ENCODE measurements around the gene ORM2. TPM values are rescaled to one million over a fixed set of nuclear protein-coding genes. Genes with fewer than 3 reads are reported as not detected.

ORM2 gene
- total RNA-seq, 1 experiment from 2014 or later, result 0.59 TPM

GRCh38 chr9:114282104-114282485, 47.6 kb upstream of the ORM2 start:
- Histone ChIP-seq H3K9me2 (ENCODE audit: insufficient read depth) (no peaks in the 10 kb centered on the region), H2AFZ (ENCODE audit: low read depth, low read length, poor library complexity, severe bottlenecking) (no peak overlapping the region), H3K36me3 (ENCODE audit: control insufficient read depth in 1 of 2, insufficient read depth in 2 of 2, low read length in 2 of 2) (no peaks in the 10 kb centered on the region), H3K4me3 (replicated peaks in 1 of 2; ENCODE audit: low read depth in 1 of 2, low read length in 2 of 2) (no peak overlapping the region), H3K4me2 (ENCODE audit: low read length) (no peak overlapping the region), H4K20me1 (ENCODE audit: insufficient read depth) (no peaks in the 10 kb centered on the region), H3K27ac (ENCODE audit: low read depth, low read length) (no peak overlapping the region), H3K79me2 (ENCODE audit: insufficient read depth, low read length) (no peaks in the 10 kb centered on the region), H3K27me3 (ENCODE audit: insufficient read depth, low read length) (no peaks in the 10 kb centered on the region), H3K4me1 (ENCODE audit: control insufficient read depth in 1 of 2, insufficient read depth in 2 of 2, low read length in 2 of 2) (peaks cover 19 to 29% of the 10 kb centered on the region in 2 experiments), H3K9ac (ENCODE audit: low read length) (no peak overlapping the region), H3K9me3 (ENCODE audit: control insufficient read depth in 1 of 2, insufficient read depth in 1 of 2, low read depth in 1 of 2, low read length in 2 of 2) (no peaks in the 10 kb centered on the region)
- TF ChIP-seq, protein P1, sequence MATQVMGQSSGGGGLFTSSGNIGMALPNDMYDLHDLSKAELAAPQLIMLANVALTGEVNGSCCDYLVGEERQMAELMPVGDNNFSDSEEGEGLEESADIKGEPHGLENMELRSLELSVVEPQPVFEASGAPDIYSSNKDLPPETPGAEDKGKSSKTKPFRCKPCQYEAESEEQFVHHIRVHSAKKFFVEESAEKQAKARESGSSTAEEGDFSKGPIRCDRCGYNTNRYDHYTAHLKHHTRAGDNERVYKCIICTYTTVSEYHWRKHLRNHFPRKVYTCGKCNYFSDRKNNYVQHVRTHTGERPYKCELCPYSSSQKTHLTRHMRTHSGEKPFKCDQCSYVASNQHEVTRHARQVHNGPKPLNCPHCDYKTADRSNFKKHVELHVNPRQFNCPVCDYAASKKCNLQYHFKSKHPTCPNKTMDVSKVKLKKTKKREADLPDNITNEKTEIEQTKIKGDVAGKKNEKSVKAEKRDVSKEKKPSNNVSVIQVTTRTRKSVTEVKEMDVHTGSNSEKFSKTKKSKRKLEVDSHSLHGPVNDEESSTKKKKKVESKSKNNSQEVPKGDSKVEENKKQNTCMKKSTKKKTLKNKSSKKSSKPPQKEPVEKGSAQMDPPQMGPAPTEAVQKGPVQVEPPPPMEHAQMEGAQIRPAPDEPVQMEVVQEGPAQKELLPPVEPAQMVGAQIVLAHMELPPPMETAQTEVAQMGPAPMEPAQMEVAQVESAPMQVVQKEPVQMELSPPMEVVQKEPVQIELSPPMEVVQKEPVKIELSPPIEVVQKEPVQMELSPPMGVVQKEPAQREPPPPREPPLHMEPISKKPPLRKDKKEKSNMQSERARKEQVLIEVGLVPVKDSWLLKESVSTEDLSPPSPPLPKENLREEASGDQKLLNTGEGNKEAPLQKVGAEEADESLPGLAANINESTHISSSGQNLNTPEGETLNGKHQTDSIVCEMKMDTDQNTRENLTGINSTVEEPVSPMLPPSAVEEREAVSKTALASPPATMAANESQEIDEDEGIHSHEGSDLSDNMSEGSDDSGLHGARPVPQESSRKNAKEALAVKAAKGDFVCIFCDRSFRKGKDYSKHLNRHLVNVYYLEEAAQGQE (IDR thresholded peaks at IDR 0.05; ENCODE audit: low read depth), result no peak
- TF ChIP-seq ZFX (IDR thresholded peaks at IDR 0.05) (no peak), SP1 (IDR thresholded peaks at IDR 0.05; ENCODE audit: low read depth) (no peak), TCF7L2 (IDR thresholded peaks at IDR 0.05; ENCODE audit: borderline replicate concordance, extremely low read depth, insufficient read depth, insufficient read length) (no peak), ELF1 (IDR thresholded peaks at IDR 0.05; ENCODE audit: borderline replicate concordance, low read depth) (no peak), POLR2AphosphoS5 (IDR thresholded peaks at IDR 0.05; ENCODE audit: low read depth, low read length) (no peak), POLR2A (IDR thresholded peaks at IDR 0.05; ENCODE audit: borderline replicate concordance, extremely low read depth, insufficient read depth, insufficient read length) (no peak), CBX3 (IDR thresholded peaks at IDR 0.05; ENCODE audit: low read depth) (no peak)
- TF ChIP-seq, protein P2, sequence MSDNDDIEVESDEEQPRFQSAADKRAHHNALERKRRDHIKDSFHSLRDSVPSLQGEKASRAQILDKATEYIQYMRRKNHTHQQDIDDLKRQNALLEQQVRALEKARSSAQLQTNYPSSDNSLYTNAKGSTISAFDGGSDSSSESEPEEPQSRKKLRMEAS (IDR thresholded peaks at IDR 0.05), result no peak
- TF ChIP-seq, protein P3, sequence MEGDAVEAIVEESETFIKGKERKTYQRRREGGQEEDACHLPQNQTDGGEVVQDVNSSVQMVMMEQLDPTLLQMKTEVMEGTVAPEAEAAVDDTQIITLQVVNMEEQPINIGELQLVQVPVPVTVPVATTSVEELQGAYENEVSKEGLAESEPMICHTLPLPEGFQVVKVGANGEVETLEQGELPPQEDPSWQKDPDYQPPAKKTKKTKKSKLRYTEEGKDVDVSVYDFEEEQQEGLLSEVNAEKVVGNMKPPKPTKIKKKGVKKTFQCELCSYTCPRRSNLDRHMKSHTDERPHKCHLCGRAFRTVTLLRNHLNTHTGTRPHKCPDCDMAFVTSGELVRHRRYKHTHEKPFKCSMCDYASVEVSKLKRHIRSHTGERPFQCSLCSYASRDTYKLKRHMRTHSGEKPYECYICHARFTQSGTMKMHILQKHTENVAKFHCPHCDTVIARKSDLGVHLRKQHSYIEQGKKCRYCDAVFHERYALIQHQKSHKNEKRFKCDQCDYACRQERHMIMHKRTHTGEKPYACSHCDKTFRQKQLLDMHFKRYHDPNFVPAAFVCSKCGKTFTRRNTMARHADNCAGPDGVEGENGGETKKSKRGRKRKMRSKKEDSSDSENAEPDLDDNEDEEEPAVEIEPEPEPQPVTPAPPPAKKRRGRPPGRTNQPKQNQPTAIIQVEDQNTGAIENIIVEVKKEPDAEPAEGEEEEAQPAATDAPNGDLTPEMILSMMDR (IDR thresholded peaks at IDR 0.05 in 2 of 3, conservative IDR thresholded peaks at IDR 0.05 in 1 of 3; ENCODE audit: borderline replicate concordance in 1 of 3, insufficient read depth in 1 of 3, low read depth in 2 of 3, low read length in 2 of 3), result no peak
- CTCF ChIA-PET, result no interaction called here
- RAD21 ChIA-PET (ENCODE audit: low non-redundant PET in 1 of 2, low total read pairs in 2 of 2, uncharacterized antibody in 2 of 2, unreplicated experiment in 2 of 2), result no interaction called here
- intact Hi-C loops (cut with micrococcal nuclease), result no loop called here
- BruUV-seq (replicated peaks), result no TSS peak
- no peak for ATAC-seq
- POLR2A ChIA-PET, result no interaction called here
- no peak for DNase-seq (ENCODE audit: low read depth, low spot score)
